Measurements from ENCODE around the gene COA1. TPM values are rescaled to one million over a fixed set of nuclear protein-coding genes. Genes with fewer than 3 reads are reported as not detected.

Gene COA1
- total and polyA plus RNA-seq, 9 of the 15 experiments (the other 6 are each of a cell fraction or from before 2014, with no cell fraction given) = 98.9 to 463 (median 181) TPM

DNA sequence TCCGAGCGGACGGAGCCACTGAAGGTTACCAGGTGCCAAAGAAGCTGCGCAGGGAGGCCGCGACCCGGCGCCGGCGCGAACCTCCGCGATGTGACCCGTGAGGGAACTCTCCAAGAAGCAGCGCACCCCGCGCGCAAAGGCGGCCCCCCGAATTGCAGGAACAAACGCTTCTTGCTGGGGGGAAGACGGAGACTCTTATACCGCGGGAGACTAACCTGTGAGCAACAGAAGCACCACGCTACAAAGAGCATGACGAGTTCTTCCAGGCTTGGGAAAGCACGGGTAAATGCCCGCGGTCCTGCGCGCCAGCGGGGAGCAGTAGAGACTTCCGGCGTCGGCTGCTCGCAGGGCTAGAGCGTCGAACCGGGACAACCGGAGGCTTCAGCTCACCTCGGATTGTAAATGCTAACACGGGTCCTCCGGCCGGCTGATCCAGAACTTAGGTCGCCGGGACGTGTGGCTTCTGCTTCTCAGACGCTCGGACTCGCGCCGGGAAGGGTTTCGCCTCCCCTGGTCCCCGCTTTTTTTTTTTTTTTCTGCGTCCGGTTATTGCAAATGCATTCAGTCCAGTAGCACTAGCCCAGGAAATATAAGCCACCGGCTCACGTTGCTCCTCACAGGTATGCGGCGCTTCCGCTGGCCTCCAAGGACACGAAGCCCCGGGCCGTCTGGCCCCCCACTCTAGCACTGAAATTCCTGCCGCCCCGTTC, at the start of gene COA1 (continued):
- TF ChIP-seq, protein P1, sequence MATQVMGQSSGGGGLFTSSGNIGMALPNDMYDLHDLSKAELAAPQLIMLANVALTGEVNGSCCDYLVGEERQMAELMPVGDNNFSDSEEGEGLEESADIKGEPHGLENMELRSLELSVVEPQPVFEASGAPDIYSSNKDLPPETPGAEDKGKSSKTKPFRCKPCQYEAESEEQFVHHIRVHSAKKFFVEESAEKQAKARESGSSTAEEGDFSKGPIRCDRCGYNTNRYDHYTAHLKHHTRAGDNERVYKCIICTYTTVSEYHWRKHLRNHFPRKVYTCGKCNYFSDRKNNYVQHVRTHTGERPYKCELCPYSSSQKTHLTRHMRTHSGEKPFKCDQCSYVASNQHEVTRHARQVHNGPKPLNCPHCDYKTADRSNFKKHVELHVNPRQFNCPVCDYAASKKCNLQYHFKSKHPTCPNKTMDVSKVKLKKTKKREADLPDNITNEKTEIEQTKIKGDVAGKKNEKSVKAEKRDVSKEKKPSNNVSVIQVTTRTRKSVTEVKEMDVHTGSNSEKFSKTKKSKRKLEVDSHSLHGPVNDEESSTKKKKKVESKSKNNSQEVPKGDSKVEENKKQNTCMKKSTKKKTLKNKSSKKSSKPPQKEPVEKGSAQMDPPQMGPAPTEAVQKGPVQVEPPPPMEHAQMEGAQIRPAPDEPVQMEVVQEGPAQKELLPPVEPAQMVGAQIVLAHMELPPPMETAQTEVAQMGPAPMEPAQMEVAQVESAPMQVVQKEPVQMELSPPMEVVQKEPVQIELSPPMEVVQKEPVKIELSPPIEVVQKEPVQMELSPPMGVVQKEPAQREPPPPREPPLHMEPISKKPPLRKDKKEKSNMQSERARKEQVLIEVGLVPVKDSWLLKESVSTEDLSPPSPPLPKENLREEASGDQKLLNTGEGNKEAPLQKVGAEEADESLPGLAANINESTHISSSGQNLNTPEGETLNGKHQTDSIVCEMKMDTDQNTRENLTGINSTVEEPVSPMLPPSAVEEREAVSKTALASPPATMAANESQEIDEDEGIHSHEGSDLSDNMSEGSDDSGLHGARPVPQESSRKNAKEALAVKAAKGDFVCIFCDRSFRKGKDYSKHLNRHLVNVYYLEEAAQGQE (IDR thresholded peaks at IDR 0.05; ENCODE audit: borderline replicate concordance) = peak; percentile 31; the same call in 1 of the 2 replicates
- TF ChIP-seq, protein P1 (CRISPR knock-in tag; IDR thresholded peaks at IDR 0.05; ENCODE audit: low read depth) = 0 out of 2 replicates have a peak, but pooled peaks have one; percentile 24
- TF ChIP-seq TOE1 (IDR thresholded peaks at IDR 0.05; ENCODE audit: borderline replicate concordance) (0 out of 2 replicates have a peak, but pooled peaks have one; percentile 52), TOE1 (CRISPR knock-in tag; IDR thresholded peaks at IDR 0.05; ENCODE audit: borderline replicate concordance, low read depth) (no peak), ZZZ3 (IDR thresholded peaks at IDR 0.05) (peak; percentile 39; the same call in 1 of the 2 replicates), DNMT1 (IDR thresholded peaks at IDR 0.05) (no peak), MTA2 (IDR thresholded peaks at IDR 0.05; ENCODE audit: low read depth) (no peak), HMGN3 (IDR thresholded peaks at IDR 0.05; ENCODE audit: borderline replicate concordance, extremely low read depth, insufficient read length, low read depth, low read length) (peak; percentile 88), NONO (IDR thresholded peaks at IDR 0.05; ENCODE audit: low read depth in 2 of 2, low read length in 1 of 2) (no peak; a peak in 1 of 4 replicates), RBM14 (IDR thresholded peaks at IDR 0.05; ENCODE audit: borderline replicate concordance, insufficient read depth, low read depth, low read length) (no peak), PHB (CRISPR knock-in tag; IDR thresholded peaks at IDR 0.05) (no peak)
- TF ChIP-seq, protein P2, sequence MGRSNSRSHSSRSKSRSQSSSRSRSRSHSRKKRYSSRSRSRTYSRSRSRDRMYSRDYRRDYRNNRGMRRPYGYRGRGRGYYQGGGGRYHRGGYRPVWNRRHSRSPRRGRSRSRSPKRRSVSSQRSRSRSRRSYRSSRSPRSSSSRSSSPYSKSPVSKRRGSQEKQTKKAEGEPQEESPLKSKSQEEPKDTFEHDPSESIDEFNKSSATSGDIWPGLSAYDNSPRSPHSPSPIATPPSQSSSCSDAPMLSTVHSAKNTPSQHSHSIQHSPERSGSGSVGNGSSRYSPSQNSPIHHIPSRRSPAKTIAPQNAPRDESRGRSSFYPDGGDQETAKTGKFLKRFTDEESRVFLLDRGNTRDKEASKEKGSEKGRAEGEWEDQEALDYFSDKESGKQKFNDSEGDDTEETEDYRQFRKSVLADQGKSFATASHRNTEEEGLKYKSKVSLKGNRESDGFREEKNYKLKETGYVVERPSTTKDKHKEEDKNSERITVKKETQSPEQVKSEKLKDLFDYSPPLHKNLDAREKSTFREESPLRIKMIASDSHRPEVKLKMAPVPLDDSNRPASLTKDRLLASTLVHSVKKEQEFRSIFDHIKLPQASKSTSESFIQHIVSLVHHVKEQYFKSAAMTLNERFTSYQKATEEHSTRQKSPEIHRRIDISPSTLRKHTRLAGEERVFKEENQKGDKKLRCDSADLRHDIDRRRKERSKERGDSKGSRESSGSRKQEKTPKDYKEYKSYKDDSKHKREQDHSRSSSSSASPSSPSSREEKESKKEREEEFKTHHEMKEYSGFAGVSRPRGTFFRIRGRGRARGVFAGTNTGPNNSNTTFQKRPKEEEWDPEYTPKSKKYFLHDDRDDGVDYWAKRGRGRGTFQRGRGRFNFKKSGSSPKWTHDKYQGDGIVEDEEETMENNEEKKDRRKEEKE (IDR thresholded peaks at IDR 0.05; ENCODE audit: borderline replicate concordance in 1 of 2, control insufficient read depth in 1 of 2, low read depth in 2 of 2, low read length in 1 of 2) = peak in 1 of 2 experiments; percentile 83; a peak in 2 of 4 replicates
